Left colon (tissue), 2 donors: ENCODE data around the gene TVP23A. TPM values are rescaled to one million over a fixed set of nuclear protein-coding genes. Genes with fewer than 3 reads are reported as not detected.
"Not testable (repeated sequence)": the region's sequence is repeated elsewhere in the genome, so short reads cannot be mapped to it uniquely, and the experiment has no call there.

Experiments used
- ATAC-seq: fragments of 200-7000 bp; cut with Tn5 transposase; one replicate; pipeline ENCODE4 v1.9.1; 2020; ENCODE audit warnings: mild to moderate bottlenecking, moderate library complexity
- DNase-seq, 2 donors: peaks; one replicate each; pipeline ENCODE4 v3.0.0-alpha.2; 2020
- intact Hi-C, 2 donors: fragments of 100-400 bp; cut with DNase I in 1 of 2; cut with micrococcal nuclease in 1 of 2; formaldehyde crosslinking; loops; one replicate each; pipeline versions ENCODE4 v1.11.2 to v1.14.0; 2022; cut with DNase I, micrococcal nuclease
- total RNA-seq, 2 donors: library from RNA; stranded (reverse); fragmentation: NEBNext Ultra II Directional; extraction: Animal tissue kit (Norgen Biotek cat#: 25700); gene quantifications; one replicate each; pipeline ENCODE4 v1.2.1, GENCODE V29; 2021
- donor health status: DM: no; HTN: no; CAD: no.
- donor health status: DM: yes; HTN: yes; CAD: no.

TVP23A gene
- total RNA-seq, 2 donors from 2014 or later: 0.78 TPM; not detected in 1

DNA sequence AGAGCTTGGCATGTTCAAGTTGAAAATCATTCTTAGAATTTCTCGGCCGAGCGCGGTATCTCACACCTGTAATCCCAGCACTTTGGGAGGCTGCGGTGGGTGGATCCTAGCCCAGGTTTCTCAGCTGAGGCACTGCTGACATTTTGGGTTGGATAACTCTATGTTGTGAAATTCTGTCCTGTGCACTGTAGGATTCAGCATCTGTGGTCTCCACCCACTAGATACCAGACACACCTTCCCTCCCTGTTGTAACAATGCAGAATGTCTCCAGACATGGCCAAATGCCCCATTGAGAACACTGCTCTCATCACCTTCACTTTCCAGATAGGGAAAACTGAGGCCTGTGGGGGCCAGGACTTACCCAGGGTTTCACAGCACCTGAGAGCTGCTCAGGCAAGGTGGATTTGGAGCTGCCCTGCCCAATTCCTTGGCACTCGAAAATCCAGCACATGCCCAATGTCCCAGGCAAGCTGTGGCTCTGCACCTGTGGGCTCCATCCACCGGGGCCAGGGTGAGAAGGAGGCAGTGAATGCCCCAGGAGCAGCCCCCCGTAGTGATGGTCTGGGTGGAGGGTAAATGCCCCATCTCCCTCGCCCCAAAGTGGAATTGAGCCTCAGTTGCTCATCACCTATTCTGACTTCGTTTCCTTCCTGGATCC lies 20.2 kb upstream of the TVP23A start:
- no peak for ATAC-seq
- intact Hi-C loops: no loop called here
- DNase-seq: no peak

DNA sequence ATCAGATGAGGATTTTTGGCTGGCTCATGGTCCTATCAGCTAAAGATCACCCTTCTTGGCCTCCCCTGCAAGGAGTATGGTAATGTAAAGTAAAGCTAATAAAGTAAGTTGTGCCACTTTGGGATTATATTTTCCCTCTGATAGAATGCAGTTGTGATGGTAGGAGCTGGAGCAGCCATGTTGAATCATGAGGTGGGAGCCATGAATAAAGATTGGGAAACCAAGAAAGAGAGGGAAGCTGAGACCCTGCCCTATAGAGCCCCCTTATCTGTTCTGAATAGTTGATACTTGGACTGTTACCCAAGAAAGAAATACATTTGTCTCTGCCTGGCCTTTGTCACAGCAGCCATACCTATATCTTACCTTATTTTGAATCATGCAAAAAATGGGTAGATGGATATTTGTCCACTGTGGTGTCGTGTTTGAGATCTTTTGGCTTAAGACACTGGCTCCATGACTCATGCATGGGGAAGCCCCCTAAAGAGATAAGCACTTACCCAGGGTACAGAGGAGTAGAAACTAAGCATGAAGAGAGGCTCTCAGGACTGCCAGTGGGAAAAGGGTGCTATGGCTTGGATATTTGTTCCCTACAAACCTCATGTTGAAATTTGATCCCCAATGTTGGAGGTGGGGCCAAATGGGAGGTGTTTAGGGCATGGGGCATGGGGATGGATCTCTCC lies 17.7 kb upstream of the TVP23A start:
- DNase-seq (no peak), ATAC-seq (no peak)
- intact Hi-C loops: no loop called here

DNA sequence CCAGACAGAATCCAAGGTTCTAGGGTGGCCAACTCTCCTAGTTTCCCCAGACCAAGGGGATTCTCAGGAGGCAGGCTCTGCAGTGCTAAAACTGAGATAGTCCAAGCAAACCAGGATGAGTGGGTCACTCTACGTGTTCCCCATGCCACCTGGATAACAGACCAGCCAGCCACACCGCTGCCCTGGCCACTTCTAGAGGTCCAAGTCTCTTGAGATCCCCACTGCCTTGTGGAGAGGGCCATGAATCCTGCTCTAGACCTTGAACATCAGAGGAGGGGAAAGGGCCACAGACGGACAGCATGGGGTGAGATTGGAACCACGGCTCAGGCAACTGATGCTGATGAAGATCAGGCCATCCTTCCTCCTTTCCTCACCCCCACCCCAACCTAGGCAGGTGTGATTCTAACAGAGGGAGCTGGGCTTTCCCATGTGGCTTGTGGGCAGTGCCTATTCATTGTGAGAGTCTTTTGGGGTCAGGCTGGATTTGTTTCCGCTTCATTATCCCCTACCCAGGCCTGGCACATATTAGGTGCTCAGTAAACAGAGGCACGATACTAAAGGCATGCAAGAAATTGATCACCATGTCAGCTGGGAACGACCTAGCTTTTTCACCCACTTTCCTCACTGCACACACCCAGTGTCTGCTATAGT lies 16.8 kb upstream of the TVP23A start:
- ATAC-seq: no peak
- no peak for DNase-seq

DNA sequence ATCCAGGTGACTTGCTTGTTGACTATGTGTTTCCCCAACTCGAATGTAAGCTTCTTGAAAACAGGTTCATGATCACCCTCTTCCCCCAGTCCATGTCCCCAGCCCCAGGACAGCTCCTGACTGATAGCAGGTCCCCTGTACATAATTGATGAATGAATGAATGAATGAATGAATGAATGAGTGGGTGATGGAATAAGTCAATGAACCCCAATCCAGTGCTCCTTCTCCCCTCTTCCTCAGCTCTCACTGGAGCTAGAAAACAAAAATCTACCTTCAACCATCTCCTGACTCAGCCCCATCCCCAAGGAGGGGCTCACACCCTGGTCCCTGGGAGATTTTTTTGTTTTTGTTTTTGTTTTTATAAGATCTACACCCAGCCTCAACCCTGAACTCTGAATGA lies 16.2 kb upstream of the TVP23A start:
- no peak for ATAC-seq
- no peak for DNase-seq
- intact Hi-C loops: no loop called here

More for the DNA sequence above, 16.8 kb upstream of the TVP23A start:
- intact Hi-C loops: no loop called here

DNA sequence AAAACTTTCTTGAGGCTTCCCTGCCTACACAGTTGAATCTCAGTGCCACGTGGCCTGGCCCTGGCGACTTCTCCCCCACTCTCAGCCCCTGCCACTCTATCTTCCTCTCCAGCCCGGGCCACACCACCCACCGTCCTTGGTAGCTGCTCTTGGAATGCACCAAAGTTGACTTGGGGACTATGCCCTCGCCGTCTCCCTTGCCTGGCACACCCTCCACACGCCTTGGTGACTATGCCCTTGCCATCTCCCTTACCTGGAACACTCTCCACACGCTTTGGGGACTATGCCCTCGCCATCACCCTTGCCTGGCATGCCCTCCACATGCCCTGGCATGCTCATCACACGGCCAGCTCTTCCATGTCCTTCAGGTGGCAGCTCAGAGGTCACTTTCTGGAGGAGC lies 15.5 kb upstream of the TVP23A start:
- DNase-seq: no peak
- intact Hi-C loops: no loop called here
- ATAC-seq: no peak

DNA sequence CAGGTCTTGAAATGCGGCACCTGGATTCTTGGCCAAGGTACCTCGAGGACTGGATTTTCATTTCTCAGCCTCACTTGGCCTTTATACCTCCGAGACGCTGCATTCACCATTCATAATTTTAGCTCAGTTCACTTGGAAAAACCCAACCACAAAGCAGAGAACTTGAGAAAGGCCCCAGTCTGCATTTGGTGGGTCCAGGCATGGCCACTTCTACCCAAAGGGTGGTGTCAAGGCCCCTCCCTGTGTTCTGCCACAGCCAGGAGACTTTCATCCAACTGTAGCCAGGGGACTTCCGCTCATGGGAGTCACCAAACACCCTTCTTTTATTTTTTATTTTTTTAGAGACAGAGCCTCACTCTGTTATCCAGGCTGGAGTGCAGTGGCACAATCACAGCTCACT lies 14.7 kb upstream of the TVP23A start:
- intact Hi-C loops: no loop called here
- DNase-seq (no peak), ATAC-seq (no peak)

DNA sequence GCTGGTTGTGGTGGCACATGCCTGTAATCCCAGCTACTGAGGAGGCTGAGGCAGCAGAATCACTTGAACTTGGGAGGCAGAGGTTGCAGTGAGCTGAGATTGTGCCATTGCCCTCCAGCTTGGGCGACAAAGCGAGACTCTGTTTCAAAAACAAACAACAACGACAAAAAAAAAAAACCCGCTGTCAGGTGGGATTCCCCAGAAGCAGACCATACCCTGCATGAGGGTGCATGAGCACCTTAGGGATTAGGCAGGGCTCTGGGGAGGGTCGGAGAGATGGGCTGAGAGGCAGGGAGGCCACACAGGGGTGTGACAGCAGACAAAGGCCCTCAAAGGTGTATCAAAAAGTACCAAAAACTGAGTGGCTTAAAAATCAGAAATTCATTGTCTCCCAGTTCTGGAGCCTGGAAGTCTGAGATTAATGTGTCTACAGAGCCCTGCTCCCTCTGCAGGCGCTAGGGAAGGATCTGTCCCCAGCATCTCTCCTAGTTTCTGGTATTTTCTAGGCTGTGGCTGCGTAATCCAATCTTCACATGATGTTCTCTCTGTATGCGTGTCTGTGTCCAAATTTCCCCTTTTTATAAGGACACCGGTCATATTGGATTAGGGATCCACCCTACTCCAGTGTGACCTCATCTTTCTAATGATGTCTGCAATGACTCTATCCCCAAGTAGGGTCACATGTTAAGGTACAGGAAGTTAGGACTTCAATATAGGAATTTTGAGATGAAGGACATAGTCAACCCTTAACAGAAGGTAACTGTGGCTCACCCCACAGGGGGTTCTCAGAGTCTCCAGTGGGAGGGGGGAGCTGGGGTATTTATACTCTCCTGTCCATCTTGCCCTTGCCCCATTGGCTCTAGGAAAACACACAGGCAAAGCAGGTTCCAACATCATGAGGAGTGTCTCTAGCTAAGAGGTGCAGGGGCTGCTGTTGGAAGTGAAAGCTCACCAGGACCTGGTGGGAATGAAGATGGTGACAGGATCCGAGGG lies 13.6 kb upstream of the TVP23A start:
- intact Hi-C loops: no loop called here
- no peak for DNase-seq
- ATAC-seq: no peak

DNA sequence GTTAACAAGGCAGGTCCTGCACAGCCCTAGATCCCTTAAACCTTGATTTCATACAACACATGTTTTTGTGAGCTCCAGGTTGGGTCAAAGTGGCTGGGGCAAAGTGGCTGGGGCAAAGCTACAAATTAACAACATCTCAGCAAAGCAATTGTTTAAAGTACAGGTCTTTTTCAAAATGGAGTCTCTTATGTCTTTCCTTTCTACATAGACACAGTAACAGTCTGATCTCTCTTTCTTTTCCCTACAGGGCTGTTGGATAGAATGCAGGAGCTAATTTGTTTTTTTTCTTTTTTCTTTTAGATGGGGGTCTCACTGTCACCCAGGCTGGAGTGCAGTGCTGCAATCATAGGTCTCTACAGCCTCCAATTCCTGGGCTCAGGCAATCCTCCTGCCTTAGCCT lies 11.6 kb upstream of the TVP23A start:
- ATAC-seq, intact Hi-C loops: not testable (repeated sequence)

DNA sequence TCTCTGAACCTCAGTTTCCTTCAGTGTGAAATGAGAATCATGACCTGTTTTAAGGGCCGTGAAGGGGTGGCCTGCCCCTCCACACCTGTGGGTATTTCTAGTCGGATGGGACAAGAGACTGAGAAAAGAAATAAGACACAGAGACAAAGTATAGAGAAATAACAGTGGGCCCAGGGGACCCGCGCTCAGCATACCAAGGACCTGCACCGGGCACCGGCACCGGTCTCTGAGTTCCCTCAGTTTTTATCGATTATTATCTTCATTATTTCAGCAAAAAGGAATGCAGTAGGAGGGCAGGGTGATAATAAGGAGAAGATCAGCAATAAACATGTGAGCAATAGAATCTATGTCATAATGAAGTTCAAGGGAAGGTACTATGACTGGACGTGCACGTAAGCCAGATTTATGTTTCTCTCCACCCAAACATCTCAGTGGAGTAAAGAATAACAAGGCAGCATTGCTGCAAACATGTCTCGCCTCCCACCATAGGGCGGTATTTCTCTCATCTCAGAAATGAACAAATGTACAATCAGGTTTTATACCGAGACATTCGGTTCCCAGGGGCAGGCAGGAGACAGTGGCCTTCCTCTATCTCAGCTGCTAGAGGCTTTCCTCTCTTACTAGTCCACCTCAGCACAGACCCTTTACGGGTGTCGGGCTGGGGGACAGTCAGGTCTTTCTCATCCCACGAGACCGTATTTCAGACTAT lies 10.9 kb upstream of the TVP23A start:
- DNase-seq, intact Hi-C loops, ATAC-seq: not testable (repeated sequence)

More for the DNA sequence above, 11.6 kb upstream of the TVP23A start:
- not testable (repeated sequence) for DNase-seq

DNA sequence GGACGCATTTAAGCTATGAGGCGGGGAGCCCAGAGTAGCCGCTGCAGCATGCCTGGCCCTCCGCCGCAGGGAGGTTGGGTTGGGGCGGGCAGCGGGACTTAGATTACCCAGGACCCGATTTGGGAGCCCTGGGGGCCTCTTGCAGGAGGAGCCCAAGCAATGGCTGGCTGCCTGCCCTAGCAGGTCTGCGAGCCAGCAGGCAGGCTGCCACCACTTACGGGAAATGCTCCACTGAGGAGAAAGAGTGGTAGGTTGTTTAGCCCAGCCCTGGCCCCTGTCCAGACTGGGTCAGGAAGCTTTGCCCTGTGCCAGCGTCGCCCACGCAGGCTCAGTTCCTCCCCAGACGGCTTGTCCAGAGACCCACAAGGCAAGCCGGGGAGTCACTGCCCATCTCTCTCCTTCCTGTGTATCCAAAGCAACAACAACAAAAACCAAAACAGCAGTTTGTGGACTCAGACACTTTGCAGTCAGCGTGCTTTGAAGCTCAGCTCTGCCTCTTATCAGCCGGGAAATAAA lies 10.3 kb upstream of the TVP23A start:
- DNase-seq (peak; percentile 78 to 84), ATAC-seq (peak; percentile 84)
- intact Hi-C loops: no loop called here

DNA sequence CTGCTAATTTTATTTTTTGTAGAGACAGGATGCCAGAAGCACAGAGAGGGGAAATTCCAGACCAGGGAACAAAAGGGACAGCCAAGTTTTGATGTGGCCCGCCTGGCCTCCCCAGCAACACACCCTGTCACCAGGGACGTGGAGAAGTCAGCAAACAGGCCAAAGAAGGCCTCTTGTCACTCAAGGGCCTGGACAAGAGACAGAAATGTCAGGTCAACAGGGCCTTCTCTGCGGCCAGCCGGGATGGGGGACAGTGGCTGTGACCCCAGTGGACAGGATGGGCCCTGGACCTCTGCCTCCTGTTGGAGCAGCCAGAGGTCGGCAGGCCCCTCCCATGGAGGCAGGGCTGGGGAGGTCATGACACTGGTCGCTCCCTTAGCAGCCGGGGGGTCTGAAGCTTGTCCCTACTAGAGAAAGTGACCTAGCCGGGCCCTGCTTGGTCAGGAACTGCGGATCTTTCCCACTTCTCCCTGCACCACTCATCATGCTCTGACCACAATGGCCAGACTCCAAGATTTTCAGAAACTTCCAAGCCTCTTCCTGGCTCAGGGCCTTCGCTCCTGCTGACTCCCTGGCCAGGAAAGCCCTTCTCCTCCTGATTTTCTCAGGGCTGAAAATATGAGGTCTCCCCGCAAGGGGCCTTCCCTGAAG lies 9.2 kb upstream of the TVP23A start:
- peak; percentile 35 to 58 for DNase-seq
- ATAC-seq: peak; percentile 18
- intact Hi-C loops: no loop called here

DNA sequence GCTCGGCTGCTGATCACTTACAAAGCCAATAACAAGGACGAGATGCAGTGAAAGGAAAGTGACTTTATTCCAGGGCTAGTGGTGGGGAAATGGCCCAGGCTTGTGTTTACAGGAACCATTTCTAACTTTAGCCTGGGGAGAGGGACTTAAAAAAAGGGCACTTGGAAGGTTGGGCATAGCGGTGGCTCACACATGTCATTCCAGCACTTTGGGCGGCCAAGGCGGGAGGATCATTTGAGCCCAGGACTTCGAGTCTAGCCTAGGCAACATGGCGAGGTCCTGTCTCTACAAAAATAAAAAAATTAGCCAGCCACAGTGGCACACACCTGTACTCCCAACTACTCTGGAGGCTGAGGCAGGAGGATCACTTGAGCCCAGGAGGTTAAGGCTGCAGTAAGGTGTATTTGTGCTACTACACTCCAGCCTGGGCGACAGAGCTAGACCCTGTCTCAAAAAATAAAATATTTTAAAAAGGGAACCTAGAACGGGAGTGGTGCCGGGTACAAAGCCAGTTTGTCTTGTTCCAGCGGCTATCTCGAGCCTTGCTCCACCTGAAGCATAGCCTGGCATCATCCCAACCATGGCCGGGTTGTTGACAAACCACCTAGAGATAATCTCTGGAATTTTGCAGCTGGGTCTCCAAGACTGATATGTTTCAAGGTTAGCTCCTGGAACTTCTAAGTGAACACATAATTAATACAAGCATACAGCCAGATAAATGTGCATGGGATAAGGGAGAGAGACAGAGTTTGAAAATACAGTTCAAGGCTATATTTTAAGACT lies 5.7 kb upstream of the TVP23A start:
- ATAC-seq (no peak), DNase-seq (no peak)
- intact Hi-C loops: no loop called here

DNA sequence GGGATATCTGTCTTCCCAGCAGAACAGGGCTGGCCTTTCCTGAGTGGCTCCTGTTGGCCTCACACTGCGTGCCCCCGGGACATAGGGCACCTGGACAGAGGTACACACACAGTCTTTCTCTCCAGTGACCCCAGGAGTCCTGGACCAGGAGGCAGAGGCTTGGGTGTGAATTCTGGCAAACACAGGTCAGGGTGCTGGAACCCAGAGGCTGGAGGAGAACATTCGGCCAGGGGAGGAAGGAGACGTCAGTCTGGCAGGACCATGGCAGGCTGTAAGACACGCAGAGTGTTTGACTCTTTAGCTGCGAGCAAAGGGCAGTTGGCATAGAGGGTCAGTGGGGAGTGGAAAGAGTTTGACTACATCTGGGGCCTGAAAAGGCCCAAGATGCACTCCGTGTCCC lies 4.1 kb upstream of the TVP23A start:
- DNase-seq (no peak), ATAC-seq (no peak)
- intact Hi-C loops: no loop called here

DNA sequence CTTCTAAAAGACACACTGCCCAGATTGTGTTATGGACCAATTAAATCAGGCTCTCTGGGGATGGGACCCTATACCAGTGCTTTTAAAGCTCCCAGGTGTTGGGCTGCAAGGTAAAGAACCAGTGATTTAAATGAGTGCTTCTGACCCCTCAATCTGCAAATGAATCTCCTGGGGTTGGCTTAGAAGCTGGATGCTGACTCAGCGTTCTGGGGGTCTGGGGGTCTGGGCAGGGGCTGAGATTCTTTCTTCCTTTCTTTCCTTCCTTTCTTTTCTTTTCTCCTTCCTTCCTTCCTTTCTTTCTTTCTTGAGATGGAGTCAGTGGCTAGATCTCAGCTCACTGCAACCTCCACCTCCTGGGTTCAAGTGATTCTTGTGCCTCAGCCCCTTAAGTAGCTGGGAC lies 2.0 kb upstream of the TVP23A start:
- intact Hi-C loops: no loop called here
- no peak for DNase-seq
- no peak for ATAC-seq

DNA sequence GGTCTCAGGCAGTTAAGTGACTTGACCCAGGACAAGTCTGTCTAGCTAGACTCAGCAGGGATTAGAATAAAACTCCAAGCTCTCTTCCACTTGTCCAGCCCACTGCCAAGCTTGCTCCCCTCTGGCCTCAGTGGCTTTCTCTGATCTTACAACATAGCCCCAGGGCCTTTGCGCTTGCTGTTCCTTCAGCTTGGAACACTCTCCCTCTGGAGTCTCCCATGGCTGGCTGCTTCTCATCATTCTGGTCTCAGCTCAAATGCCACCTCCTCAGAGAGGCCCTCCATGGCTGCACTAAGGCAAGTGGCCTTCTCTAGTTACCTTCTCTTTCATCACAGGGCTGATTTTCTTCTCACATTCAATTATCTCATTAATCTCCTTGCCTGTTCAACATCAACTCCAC lies 1.1 kb downstream of the TVP23A start:
- ATAC-seq (no peak), DNase-seq (no peak)

DNA sequence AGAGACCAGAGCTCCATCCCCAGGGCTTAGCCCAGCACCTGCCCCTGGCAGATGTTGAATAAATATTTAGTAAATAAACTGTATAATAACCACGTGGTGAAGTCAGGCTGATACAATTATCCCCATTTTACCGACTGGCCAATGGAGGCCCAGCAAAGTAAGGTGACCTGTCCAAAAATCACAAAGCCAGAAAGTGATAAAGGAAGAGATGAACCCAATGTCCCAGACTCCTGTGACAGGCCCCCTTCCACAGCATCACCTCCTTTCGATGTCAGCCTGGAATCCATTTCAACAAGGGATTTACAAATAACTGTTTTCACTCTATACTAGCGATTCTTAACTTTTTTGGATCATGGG lies 5.5 kb downstream of the TVP23A start:
- intact Hi-C loops: no loop called here
- DNase-seq (no peak), ATAC-seq (no peak)

More for the DNA sequence above, 1.1 kb downstream of the TVP23A start:
- intact Hi-C loops: no loop called here
